H1 (cell line): Measurements from ENCODE around the gene TGM2. TPM values are rescaled to one million over a fixed set of nuclear protein-coding genes. Genes with fewer than 3 reads are reported as not detected.

Experiments
- CTCF ChIA-PET: fragments of 300-600 bp; sonication (Branson Sonifier 250); formaldehyde crosslinking; loops from one replicate; lab custom pipeline; 2021; ENCODE audit not compliant: partially characterized antibody; lab: Charles Lee
- POLR2A ChIA-PET: fragments of 300-600 bp; sonication (Branson Sonifier 250); formaldehyde crosslinking; loops from one replicate; lab custom pipeline; 2021; ENCODE audit warnings: inconsistent platforms; ENCODE audit not compliant: partially characterized antibody; lab: Charles Lee
- DNase-seq, 2 experiments: peaks; one replicate each; pipeline versions ENCODE4 v3.0.0 to v3.0.0-alpha.2; 2010 to 2022; ENCODE audit warnings: low spot score in 2 of 2, low read depth in 1 of 2, mixed read lengths in 1 of 2
- FAIRE-seq: peaks from 2 replicates; lab custom pipeline; 2011; peaks lifted over from hg19 to GRCh38; lab: Jason Lieb, UNC
- H2AFZ ChIP-seq: 2 replicates; pipeline ENCODE4 v1.8.1; 2012; ENCODE audit warnings: low read length, inconsistent platforms
- H2AK5ac ChIP-seq: 2 replicates; pipeline ENCODE4 v1.6.1; 2013; ENCODE audit warnings: low read depth, low read length
- H2BK120ac ChIP-seq: replicated peaks from 2 replicates; pipeline ENCODE3; 2013; ENCODE audit warnings: low read depth, low read length, inconsistent platforms
- H2BK12ac ChIP-seq: 2 replicates; pipeline ENCODE4 v1.6.1; 2013; ENCODE audit warnings: low read depth, low read length
- H2BK15ac ChIP-seq: 2 replicates; pipeline ENCODE4 v1.6.1; 2013; ENCODE audit warnings: low read length
- H2BK20ac ChIP-seq: 2 replicates; pipeline ENCODE4 v1.6.1; 2013; ENCODE audit warnings: low read length
- H2BK5ac ChIP-seq: 2 replicates; pipeline ENCODE4 v1.6.1; 2013; ENCODE audit warnings: low read depth, low read length
- H3K14ac ChIP-seq: 2 replicates; pipeline ENCODE4 v1.6.1; 2013; ENCODE audit warnings: inconsistent platforms; ENCODE audit not compliant: insufficient read length
- H3K18ac ChIP-seq: 2 replicates; pipeline ENCODE4 v1.6.1; 2013; ENCODE audit warnings: low read length; ENCODE audit errors: extremely low read depth
- H3K23ac ChIP-seq: 2 replicates; pipeline ENCODE4 v1.6.1; 2013; ENCODE audit warnings: inconsistent platforms; ENCODE audit not compliant: insufficient read length
- H3K23me2 ChIP-seq: 2 replicates; pipeline ENCODE4 v1.6.1; 2013; ENCODE audit warnings: low read depth, low read length
- H3K27ac ChIP-seq: 2 replicates; pipeline ENCODE4 v1.6.1; 2011; ENCODE audit warnings: low read depth, low read length, inconsistent platforms
- H3K27me3 ChIP-seq, 4 experiments: replicated peaks in 1 of 4; 1 replicate in 1 of 4; 2 replicates in 3 of 4; pipeline versions ENCODE4 v1.6.1 to v1.8.1; 2011 to 2013; ENCODE audit warnings: low read length in 3 of 4, mild to moderate bottlenecking in 3 of 4, inconsistent platforms in 2 of 4, mixed read lengths in 2 of 4, moderate library complexity in 1 of 4; ENCODE audit not compliant: control insufficient read depth in 3 of 4, insufficient read depth in 3 of 4; ENCODE audit errors: extremely low read depth in 1 of 4
- H3K36me3 ChIP-seq, 4 experiments: 2 replicates each; pipeline versions ENCODE4 v1.6.1 to v1.8.1; 2011 to 2013; ENCODE audit warnings: mild to moderate bottlenecking in 4 of 4, low read length in 3 of 4, moderate library complexity in 2 of 4, control low read depth in 1 of 4, inconsistent platforms in 1 of 4; ENCODE audit not compliant: insufficient read depth in 4 of 4, control insufficient read depth in 2 of 4
- H3K4ac ChIP-seq: replicated peaks from 2 replicates; pipeline ENCODE3; 2013; ENCODE audit warnings: low read length, low read depth, mixed read lengths, inconsistent platforms; ENCODE audit not compliant: insufficient read length
- H3K4me1 ChIP-seq, 4 experiments: replicated peaks in 1 of 4; 1 replicate in 1 of 4; 2 replicates in 3 of 4; pipeline versions ENCODE4 v1.6.1 to v1.8.1; 2011 to 2013; ENCODE audit warnings: low read length in 3 of 4, inconsistent platforms in 2 of 4, mixed read lengths in 1 of 4; ENCODE audit not compliant: insufficient read depth in 4 of 4, control insufficient read depth in 3 of 4
- H3K4me2 ChIP-seq, 2 experiments: 2 replicates each; pipeline versions ENCODE4 v1.6.1 to v1.8.1; 2011 to 2013; ENCODE audit warnings: low read depth in 2 of 2, low read length in 2 of 2, control low read depth in 1 of 2, inconsistent platforms in 1 of 2, mild to moderate bottlenecking in 1 of 2; ENCODE audit not compliant: insufficient read depth in 1 of 2
- H3K4me3 ChIP-seq, 4 experiments: fragments of 200-600, 300-600 bp in 1 of 4; sonication (generic), shearing (Covaris generic), sonication (Bioruptor Twin) in 1 of 4; 2 replicates each; pipeline versions ENCODE4 v1.5.1 to v1.8.1; 2011 to 2016; ENCODE audit warnings: low read length in 4 of 4, low read depth in 3 of 4, control low read depth in 2 of 4, inconsistent platforms in 2 of 4, mild to moderate bottlenecking in 2 of 4, mixed read lengths in 1 of 4, moderate library complexity in 1 of 4; ENCODE audit not compliant: insufficient read depth in 2 of 4; ENCODE audit errors: extremely low read depth in 1 of 4
- H3K56ac ChIP-seq: replicated peaks from 2 replicates; pipeline ENCODE3; 2013; ENCODE audit warnings: low read depth, mild to moderate bottlenecking, mixed read lengths, low read length, inconsistent platforms; ENCODE audit not compliant: insufficient read length
- H3K79me1 ChIP-seq: 2 replicates; pipeline ENCODE4 v1.6.1; 2013; ENCODE audit warnings: low read depth, low read length, control low read depth
- H3K79me2 ChIP-seq, 2 experiments: 2 replicates each; pipeline versions ENCODE4 v1.6.1 to v1.8.1; 2012 to 2013; ENCODE audit warnings: low read length in 2 of 2, mild to moderate bottlenecking in 2 of 2, inconsistent platforms in 1 of 2; ENCODE audit not compliant: insufficient read depth in 2 of 2, control insufficient read depth in 1 of 2
- H3K9ac ChIP-seq, 4 experiments: replicated peaks in 1 of 4; 1 replicate in 1 of 4; 2 replicates in 3 of 4; pipeline versions ENCODE4 v1.6.1 to v1.8.1; 2011 to 2013; ENCODE audit warnings: low read depth in 3 of 4, low read length in 3 of 4, control low read depth in 2 of 4, mild to moderate bottlenecking in 2 of 4, moderate library complexity in 2 of 4, inconsistent platforms in 1 of 4; ENCODE audit errors: extremely low read depth in 1 of 4
- H3K9me3 ChIP-seq, 2 experiments: 2 replicates each; pipeline versions ENCODE4 v1.6.1 to v1.8.1; 2012 to 2013; ENCODE audit warnings: mild to moderate bottlenecking in 2 of 2, moderate library complexity in 2 of 2, control low read depth in 1 of 2, inconsistent platforms in 1 of 2, low read depth in 1 of 2, low read length in 1 of 2, mixed read lengths in 1 of 2; ENCODE audit not compliant: insufficient read depth in 2 of 2
- H4K20me1 ChIP-seq, 2 experiments: replicated peaks in 1 of 2; 2 replicates each; pipeline versions ENCODE3 to v1.8.1; 2011 to 2013; ENCODE audit warnings: inconsistent platforms in 2 of 2, low read length in 2 of 2, mild to moderate bottlenecking in 1 of 2; ENCODE audit not compliant: insufficient read depth in 2 of 2, control insufficient read depth in 1 of 2
- H4K5ac ChIP-seq: 2 replicates; pipeline ENCODE4 v1.6.1; 2013; ENCODE audit warnings: low read length, low read depth, mixed read lengths, inconsistent platforms; ENCODE audit not compliant: insufficient read length
- H4K8ac ChIP-seq: 2 replicates; pipeline ENCODE4 v1.8.0; 2013; ENCODE audit warnings: mild to moderate bottlenecking, moderate library complexity, low read length, inconsistent platforms; ENCODE audit not compliant: insufficient read depth; ENCODE audit errors: extremely low read depth
- H4K91ac ChIP-seq: replicated peaks from 2 replicates; pipeline ENCODE3; 2013; ENCODE audit warnings: low read length, mixed read lengths, inconsistent platforms; ENCODE audit not compliant: insufficient read length
- ASH2L ChIP-seq: fragments of 200-600, 300-600 bp; sonication (generic); IDR thresholded peaks from one replicate; pipeline ENCODE4 v1.7.1; 2017; ENCODE audit warnings: low read length
- BCL11A ChIP-seq, 2 experiments: IDR thresholded peaks; one replicate each; pipeline ENCODE4 v1.6.1; 2011; ENCODE audit warnings: low read depth in 2 of 2, low read length in 2 of 2, mild to moderate bottlenecking in 2 of 2
- CHD2 ChIP-seq: IDR thresholded peaks from 2 replicates; pipeline ENCODE4 v1.6.1; 2012; ENCODE audit warnings: low read length, improper control_type of control experiment
- HDAC6 ChIP-seq: IDR thresholded peaks from one replicate; pipeline ENCODE4 v1.7.1; 2012; ENCODE audit warnings: low read depth, mild to moderate bottlenecking, inconsistent platforms, low read length, moderate library complexity
- PHF8 ChIP-seq: fragments of 200-600 bp; sonication (generic); conservative IDR thresholded peaks from 2 replicates; pipeline ENCODE4 v1.7.1; 2012; ENCODE audit warnings: low read depth, mild to moderate bottlenecking, inconsistent platforms, low read length, moderate library complexity
- POLR2A ChIP-seq, 2 experiments: IDR thresholded peaks; 1 replicate in 1 of 2; 2 replicates in 1 of 2; pipeline ENCODE4 v1.6.1; 2011; ENCODE audit warnings: low read depth in 2 of 2, low read length in 2 of 2, mild to moderate bottlenecking in 2 of 2; ENCODE audit errors: control extremely low read depth in 1 of 2
- POLR2AphosphoS5 ChIP-seq: IDR thresholded peaks from 2 replicates; pipeline ENCODE4 v1.6.1; 2011; ENCODE audit warnings: low read depth, low read length
- SIX5 ChIP-seq: IDR thresholded peaks from 2 replicates; pipeline ENCODE4 v1.6.1; 2011; ENCODE audit warnings: mild to moderate bottlenecking, low read depth, low read length
- SP2 ChIP-seq: IDR thresholded peaks from 2 replicates; pipeline ENCODE4 v1.6.1; 2012; ENCODE audit warnings: mild to moderate bottlenecking, low read length, inconsistent platforms
- TAF1 ChIP-seq: IDR thresholded peaks from 2 replicates; pipeline ENCODE4 v1.6.1; 2011; ENCODE audit warnings: mild to moderate bottlenecking, low read depth, low read length
- TAF7 ChIP-seq: optimal IDR thresholded peaks from 2 replicates; pipeline ENCODE3; 2011; ENCODE audit warnings: low read depth, mild to moderate bottlenecking, inconsistent platforms, low read length, moderate library complexity, borderline replicate concordance
- TEAD4 ChIP-seq: IDR thresholded peaks from 2 replicates; pipeline ENCODE4 v1.6.1; 2012; ENCODE audit warnings: low read depth, low read length, inconsistent platforms, mixed read lengths
- YY1 ChIP-seq: IDR thresholded peaks from 2 replicates; pipeline ENCODE4 v1.6.1; 2011; ENCODE audit warnings: low read depth, mild to moderate bottlenecking, low read length
- WGBS, 2 experiments: shearing (Covaris generic) in 1 of 2; methylation state at CpG; one replicate each; pipeline versions ENCODE4 v1.1.6 to v1.1.7; 2013 to 2015; ENCODE audit warnings: low lambda C conversion rate in 2 of 2, mixed read lengths in 2 of 2, inconsistent platforms in 1 of 2, low coverage in 1 of 2, missing lambda C conversion rate in 1 of 2; ENCODE audit not compliant: insufficient replicate concordance in 2 of 2, insufficient coverage in 1 of 2, insufficient read length in 1 of 2; ENCODE audit errors: extremely low coverage in 1 of 2, missing lambda C conversion rate in 1 of 2; 5-methylcytosine and 5-hydroxymethylcytosine counted together
- polyA plus RNA-seq, 7 experiments: library from polyadenylated mRNA; depleted of rRNA in 3 of 7; stranded (reverse) in 5 of 7; unstranded in 2 of 7; fragments of >200 nt in 5 of 7; fragments of 200-250 nt in 2 of 7; gene quantifications; 1 replicate in 5 of 7; 2 replicates in 1 of 7; 4 replicates in 1 of 7; pipeline versions ENCODE4 v1.2.1 to v1.2.3, GENCODE V29; 2011 to 2013; ENCODE audit warnings: missing spikeins in 2 of 7, mixed read lengths in 2 of 7
- total RNA-seq: library from RNA; stranded (reverse); fragmentation: NEBNext Ultra II Directional; extraction: Animal tissue kit (Norgen Biotek cat#: 25700); gene quantifications from 2 replicates; pipeline ENCODE4 v1.2.1, GENCODE V29; 2021

TGM2 gene
- total and polyA plus RNA-seq, 2 of the 8 experiments (the other 6 are each of a cell fraction or from before 2014, with no cell fraction given): 0.86 to 1.0 TPM

DNA sequence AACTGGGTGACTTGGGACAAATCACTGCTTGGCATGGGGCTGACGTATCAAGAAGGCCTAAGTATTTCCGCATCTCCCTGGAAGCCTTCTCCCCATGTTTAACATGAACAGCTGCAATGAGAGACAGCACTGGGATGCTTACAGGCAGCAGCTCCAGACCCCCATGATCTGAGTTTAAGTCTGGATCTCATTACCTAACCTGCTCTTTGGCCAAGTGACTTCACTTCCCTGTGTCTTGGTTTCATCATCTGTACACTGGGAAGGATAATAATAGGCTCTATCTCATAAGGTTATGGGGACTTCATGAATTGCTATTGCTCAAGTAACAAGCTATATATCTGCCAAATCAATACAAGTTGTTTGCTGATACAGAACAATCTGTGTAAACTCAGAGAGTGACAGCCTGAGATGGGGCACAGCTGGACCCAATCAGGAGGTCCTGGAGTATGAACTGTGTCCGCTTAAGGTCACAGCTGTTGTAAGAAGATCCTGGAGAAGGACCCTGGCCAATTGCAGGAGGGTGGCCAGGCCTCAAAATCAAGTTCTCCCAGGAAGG lies 56.0 kb downstream of the TGM2 start:
- Histone ChIP-seq H3K36me3 (no peaks in the 10 kb centered on the region), H3K4me2 (no peak overlapping the region), H3K27ac (no peak overlapping the region), H3K79me2 (no peaks in the 10 kb centered on the region), H3K23ac (no peak overlapping the region), H3K56ac (no peak overlapping the region), H3K4ac (no peak overlapping the region), H4K20me1 (no peaks in the 10 kb centered on the region), H3K18ac (no peak overlapping the region), H3K9ac (no peak overlapping the region), H3K4me3 (no peak overlapping the region), H3K27me3 (no peaks in the 10 kb centered on the region), H4K8ac (no peak overlapping the region), H3K9me3 (no peaks in the 10 kb centered on the region), H2AFZ (no peak overlapping the region), H3K4me1 (no peaks in the 10 kb centered on the region), H2BK5ac (no peak overlapping the region), H2AK5ac (no peak overlapping the region), H4K91ac (no peak overlapping the region), H2BK12ac (no peak overlapping the region), H3K79me1 (no peaks in the 10 kb centered on the region), H2BK20ac (no peak overlapping the region), H4K5ac (no peak overlapping the region), H2BK120ac (no peak overlapping the region), H3K23me2 (no peaks in the 10 kb centered on the region), H2BK15ac (no peak overlapping the region), H3K14ac (no peak overlapping the region)
- FAIRE-seq (no peak), DNase-seq (no peak)
- 86% methylated on average over 3 of the region's 3 CpGs; no CpG with 5 or more reads in 1 of the 2 experiments for WGBS, 2 experiments
- CTCF ChIA-PET: interaction anchor here (0.7 to 7.5 kb wide), 4 partner anchors 10 to 120 kb away, joined by 3 to 198 read pairs (median 3); no protein-coding TSS in a partner anchor
- POLR2A ChIA-PET: no interaction called here
- TF ChIP-seq POLR2A (IDR thresholded peaks at IDR 0.05; ENCODE audit: control extremely low read depth in 1 of 2, low read depth in 2 of 2, low read length in 2 of 2) (no peak), POLR2AphosphoS5 (no peak), PHF8 (no peak), TAF7 (no peak), TEAD4 (no peak), ASH2L (no peak), BCL11A (IDR thresholded peaks at IDR 0.05; ENCODE audit: low read depth in 2 of 2, low read length in 2 of 2) (no peak), SP2 (no peak), TAF1 (no peak), HDAC6 (no peak), YY1 (no peak), CHD2 (no peak), SIX5 (no peak)
